A549 (cell line): ENCODE measurements around the gene INHBC.

ENCODE experiments used
- CHD4 ChIP-seq: fragments of 200-600 bp; sonication (generic); IDR thresholded peaks from 2 replicates; pipeline ENCODE4 v1.6.1; 2016; ENCODE audit warnings: antibody characterized with exemption, mild to moderate bottlenecking, borderline replicate concordance
- EP300 ChIP-seq, 2 experiments: fragments of >200 bp; sonication (Bioruptor Twin); formaldehyde crosslinking; IDR thresholded peaks; 2 replicates in 1 of 2; 3 replicates in 1 of 2; pipeline ENCODE4 v1.6.1; 2016 to 2017
- PBX3 ChIP-seq: IDR thresholded peaks from 2 replicates; pipeline ENCODE4 v1.6.1; 2012
- POLR2A ChIP-seq: IDR thresholded peaks from 2 replicates; pipeline ENCODE4 v1.6.1; 2012; ENCODE audit warnings: mild to moderate bottlenecking, low read length
- RAD21 ChIP-seq, 2 experiments: fragments of >200 bp in 1 of 2; sonication (Bioruptor Twin) in 1 of 2; formaldehyde crosslinking in 1 of 2; IDR thresholded peaks in 1 of 2; conservative IDR thresholded peaks in 1 of 2; 2 replicates in 1 of 2; 3 replicates in 1 of 2; pipeline ENCODE4 v1.6.1; 2012 to 2018; ENCODE audit warnings: inconsistent platforms in 1 of 2
- REST ChIP-seq: fragments of 200-600 bp; sonication (generic); IDR thresholded peaks from 2 replicates; pipeline ENCODE4 v1.6.1; 2016; ENCODE audit warnings: antibody characterized with exemption, mild to moderate bottlenecking, moderate library complexity
- RFX5 ChIP-seq: fragments of 450-650 bp; IDR thresholded peaks from 2 replicates; pipeline ENCODE4 v1.7.1; 2014; ENCODE audit warnings: antibody characterized with exemption, mild to moderate bottlenecking, moderate library complexity
- TP53 ChIP-seq: fragments of 250-450 bp; sonication (Bioruptor Pico); IDR thresholded peaks from 2 replicates; pipeline ENCODE4 v1.5.0; 2021; ENCODE audit warnings: mild to moderate bottlenecking, moderate library complexity

- TF ChIP-seq REST (no peak), RAD21 (conservative IDR thresholded peaks at IDR 0.05 in 1 of 2, IDR thresholded peaks at IDR 0.05 in 1 of 2) (no peak), TP53 (CRISPR knock-in tag) (no peak), RFX5 (no peak), EP300 (IDR thresholded peaks at IDR 0.05) (no peak), PBX3 (no peak), POLR2A (no peak), CHD4 (no peak)
Measured at GRCh38 chr12:57496822-57497221, 62.2 kb downstream of the INHBC start.
